ENCODE results near the gene GRM5. TPM values are rescaled to one million over a fixed set of nuclear protein-coding genes. Genes with fewer than 3 reads are reported as not detected.
"Not testable (repeated sequence)": the region's sequence is repeated elsewhere in the genome, so short reads cannot be mapped to it uniquely, and the experiment has no call there.

Gene GRM5
- total RNA-seq, result under 1 TPM in 1 of 4 donors, not detected in 3; 0.81 TPM

DNA sequence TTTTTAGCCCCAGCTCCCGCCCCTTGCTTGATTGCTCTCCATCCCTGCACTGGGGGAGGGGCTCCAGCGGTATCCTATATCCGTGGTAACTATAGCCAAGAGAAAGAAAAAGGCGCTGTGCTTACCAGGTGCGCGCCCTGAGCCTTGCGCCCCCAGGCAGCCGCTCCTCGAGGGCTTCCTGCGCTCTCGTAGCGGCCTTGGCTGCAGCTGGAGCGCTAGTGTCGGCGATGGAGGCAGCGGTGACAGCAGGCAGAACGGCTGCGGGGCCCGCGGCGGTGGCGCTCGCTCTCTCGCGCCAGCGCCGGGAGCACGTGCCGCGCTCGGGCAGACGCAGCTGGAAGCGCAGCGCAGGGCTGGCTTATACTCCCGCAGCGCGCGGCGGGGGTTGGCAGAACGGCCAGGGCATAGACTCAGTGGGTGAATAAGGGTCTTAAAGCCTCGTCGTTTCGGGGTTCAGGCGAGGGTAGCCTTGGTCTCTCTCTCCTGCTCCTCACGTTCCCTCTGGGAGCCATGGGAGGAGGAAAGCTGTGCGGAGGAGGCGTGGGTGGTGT, at the start of gene GRM5:
Gene GRM5 (minus strand): TSS at position 332 of the 551 bp plus-strand sequence. CDS start 18,110 bp downstream, outside the sequence.
- DNase-seq; H3K4me3 ChIP-seq (replicated peaks in 1 of 3); H3K36me3 ChIP-seq; intact Hi-C loops (cut with DNase I); H3K9me3 ChIP-seq; H3K27ac ChIP-seq; H3K27me3 ChIP-seq; H3K4me1 ChIP-seq: not testable (repeated sequence)
- 1% methylated on average over 10 to 21 of the region's 47 CpGs for WGBS, 2 donors

DNA sequence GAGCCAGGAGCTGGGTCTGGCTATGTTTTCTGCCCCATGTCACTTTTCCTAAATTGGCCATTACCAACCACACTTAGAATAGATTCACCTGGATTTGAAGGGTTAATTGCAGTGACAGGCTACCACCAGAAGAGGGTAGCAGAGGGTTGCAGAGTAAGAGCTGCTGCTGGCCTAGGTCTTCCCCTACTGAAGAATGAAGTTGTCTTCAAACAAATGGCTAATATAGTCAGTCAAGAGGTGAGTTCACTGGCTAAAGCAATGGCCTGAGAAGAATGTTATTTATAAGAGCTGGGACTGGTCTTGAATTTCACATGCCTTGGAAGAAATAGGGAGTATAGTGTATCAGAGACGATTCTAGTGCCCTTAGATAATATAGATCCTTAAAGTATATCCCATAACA, 32.2 kb upstream of the GRM5 start:
- H3K4me3 ChIP-seq (replicated peaks in 1 of 3); H3K9me3 ChIP-seq; H3K36me3 ChIP-seq; H3K27me3 ChIP-seq; H3K27ac ChIP-seq; H3K4me1 ChIP-seq; intact Hi-C loops (cut with DNase I): not testable (repeated sequence)
- 64 to 67% methylated on average over 1 of the region's 1 CpG for WGBS, 2 donors
- TF ChIP-seq CTCF (IDR thresholded peaks at IDR 0.05), result peak; percentile 33 to 64 (median 40)
- peak; percentile 2 for DNase-seq

- intact Hi-C loops (cut with DNase I), result not testable (repeated sequence)
- whole genome bisulfite sequencing, 2 donors, result 44 to 47% methylated on average over 2 of the region's 2 CpGs
Observed at GRCh38 chr11:89093806-89094205, 28.0 kb upstream of the GRM5 start.

GRCh38 chr11:89084951-89085350, 19.2 kb upstream of the GRM5 start:
- H3K27ac ChIP-seq; H3K27me3 ChIP-seq; H3K9me3 ChIP-seq; H3K4me3 ChIP-seq (replicated peaks in 1 of 3); intact Hi-C loops (cut with DNase I); H3K36me3 ChIP-seq; DNase-seq; H3K4me1 ChIP-seq: not testable (repeated sequence)
- 55 to 56% methylated on average over 3 of the region's 3 CpGs for WGBS, 2 donors

More at GRCh38 chr11:89093806-89094205, 28.0 kb upstream of the GRM5 start:
- H3K9me3 ChIP-seq; H3K36me3 ChIP-seq; DNase-seq; H3K4me1 ChIP-seq; H3K27me3 ChIP-seq; H3K27ac ChIP-seq; H3K4me3 ChIP-seq (replicated peaks in 1 of 3): not testable (repeated sequence)

GRCh38 chr11:89070911-89071310, 5.1 kb upstream of the GRM5 start:
- H3K27ac ChIP-seq; H3K4me3 ChIP-seq (replicated peaks in 1 of 3); H3K36me3 ChIP-seq; H3K27me3 ChIP-seq; DNase-seq; H3K4me1 ChIP-seq; H3K9me3 ChIP-seq; intact Hi-C loops (cut with DNase I): not testable (repeated sequence)
- 55 to 70% methylated on average over 1 of the region's 1 CpG for WGBS, 2 donors

DNA sequence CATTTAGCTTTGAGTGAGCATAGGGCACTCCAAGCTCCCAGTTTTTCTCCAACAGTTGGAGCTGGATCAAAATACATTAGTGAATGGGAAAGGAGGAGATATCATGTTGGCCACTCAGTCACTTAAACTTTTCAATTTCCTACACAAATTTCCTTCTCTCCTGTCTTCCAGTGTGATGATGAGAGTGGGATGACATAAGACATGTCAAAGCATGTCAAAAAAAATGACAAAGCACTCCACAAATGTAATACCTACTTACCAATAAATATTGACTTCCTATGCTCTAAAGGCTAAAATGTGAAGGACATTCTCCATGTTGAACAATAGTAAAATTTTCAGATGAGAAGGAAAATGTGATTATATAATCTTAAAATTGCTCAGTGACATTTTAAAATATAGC, 1.5 kb upstream of the GRM5 start:
- Histone ChIP-seq H3K36me3 (no peaks in the 10 kb centered on the region), H3K9me3 (no peaks in the 10 kb centered on the region), H3K27ac (no peak overlapping the region), H3K4me3 (replicated peaks in 1 of 3) (no peak overlapping the region), H3K27me3 (no peaks in the 10 kb centered on the region), H3K4me1 (no peaks in the 10 kb centered on the region)
- no peak for DNase-seq
- TF ChIP-seq CTCF (IDR thresholded peaks at IDR 0.05), result no peak
- no peak for TF ChIP-seq POLR2A (IDR thresholded peaks at IDR 0.05)
- intact Hi-C loops (cut with DNase I), result no loop called here

GRCh38 chr11:89065066-89065465, 716 bp downstream of the GRM5 start:
- Histone ChIP-seq H3K4me3 (replicated peaks in 1 of 3) (no peak overlapping the region), H3K27ac (no peak overlapping the region), H3K36me3 (no peaks in the 10 kb centered on the region), H3K4me1 (no peaks in the 10 kb centered on the region), H3K9me3 (no peaks in the 10 kb centered on the region), H3K27me3 (no peaks in the 10 kb centered on the region)
- DNase-seq, result no peak
- TF ChIP-seq POLR2A (IDR thresholded peaks at IDR 0.05) (no peak), CTCF (IDR thresholded peaks at IDR 0.05) (no peak)
- intact Hi-C loops (cut with DNase I), result no loop called here
- 27% methylated on average over 6 of the region's 6 CpGs for WGBS, 2 donors

DNA sequence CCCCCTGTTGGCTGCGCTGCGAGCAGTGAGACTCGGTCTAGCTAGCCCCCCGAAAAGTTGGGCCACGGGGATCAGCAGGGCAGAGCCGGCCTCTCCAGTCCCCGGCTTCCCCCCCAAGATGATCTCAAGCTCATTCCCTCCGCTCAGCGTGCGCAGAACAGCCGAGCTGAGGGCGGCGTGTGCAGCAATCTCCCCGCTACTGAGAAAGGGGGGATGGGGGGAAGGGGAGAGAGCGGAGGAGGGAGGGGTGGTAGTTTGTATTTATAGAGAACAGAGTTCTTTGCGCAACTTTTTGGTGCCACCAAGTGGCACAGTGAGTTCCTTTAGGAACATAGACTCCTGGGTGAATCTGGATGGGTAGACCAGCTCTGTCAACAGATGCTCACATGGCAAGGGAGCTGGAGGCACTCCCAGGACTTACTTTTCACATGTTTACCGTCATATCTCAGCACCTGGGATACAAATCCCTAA, 2.3 kb downstream of the GRM5 start:
- H3K4me3 ChIP-seq (replicated peaks in 1 of 3); H3K27ac ChIP-seq; H3K4me1 ChIP-seq; H3K27me3 ChIP-seq; intact Hi-C loops (cut with DNase I); H3K9me3 ChIP-seq; H3K36me3 ChIP-seq; DNase-seq: not testable (repeated sequence)
- 6 to 11% methylated on average over 13 to 17 of the region's 17 CpGs for WGBS, 2 donors

- H3K36me3 ChIP-seq; DNase-seq; H3K27ac ChIP-seq; H3K9me3 ChIP-seq; H3K4me3 ChIP-seq (replicated peaks in 1 of 3); intact Hi-C loops (cut with DNase I); H3K4me1 ChIP-seq; H3K27me3 ChIP-seq: not testable (repeated sequence)
- WGBS, 2 donors, result 5% methylated on average over 25 of the region's 25 CpGs
Observed at GRCh38 chr11:89062771-89063298, 2.9 kb downstream of the GRM5 start.

DNA sequence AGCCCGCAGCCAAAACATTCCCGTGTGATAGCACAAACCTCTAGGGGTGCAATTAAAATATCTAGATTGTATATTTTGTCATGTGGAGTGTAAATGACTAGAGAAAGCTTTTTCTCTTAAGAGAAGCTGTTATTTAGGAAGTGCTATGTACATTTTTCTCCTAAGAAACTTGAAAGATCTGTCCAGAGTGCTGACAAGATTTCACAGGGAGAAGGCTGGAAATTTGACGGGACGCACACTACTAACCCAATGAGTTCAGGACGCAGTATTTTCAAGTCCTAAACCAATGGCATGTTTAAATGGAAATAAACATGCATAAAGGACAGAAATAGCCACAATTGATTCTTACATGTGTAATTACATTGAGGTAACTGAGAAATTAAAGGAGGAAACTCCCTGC, 3.9 kb downstream of the GRM5 start:
- H3K36me3 ChIP-seq; H3K4me3 ChIP-seq (replicated peaks in 1 of 3); H3K27me3 ChIP-seq; DNase-seq; H3K4me1 ChIP-seq; H3K27ac ChIP-seq; H3K9me3 ChIP-seq; intact Hi-C loops (cut with DNase I): not testable (repeated sequence)
- WGBS, 2 donors, result 20 to 30% methylated on average over 5 of the region's 5 CpGs

Measured in thyroid gland (tissue), 4 donors.